C4-2B (cell line): Measurements from ENCODE around the gene SESN1.

Experiments
- ZFX ChIP-seq: fragments of 450-650 bp; IDR thresholded peaks from 2 replicates; pipeline ENCODE4 v1.6.1; 2017
- TF ChIP-seq, protein P1 (sequence below): fragments of 450-650 bp; conservative IDR thresholded peaks from 2 replicates; pipeline ENCODE4 v1.5.1; 2017; ENCODE audit warnings: mild to moderate bottlenecking

DNA sequence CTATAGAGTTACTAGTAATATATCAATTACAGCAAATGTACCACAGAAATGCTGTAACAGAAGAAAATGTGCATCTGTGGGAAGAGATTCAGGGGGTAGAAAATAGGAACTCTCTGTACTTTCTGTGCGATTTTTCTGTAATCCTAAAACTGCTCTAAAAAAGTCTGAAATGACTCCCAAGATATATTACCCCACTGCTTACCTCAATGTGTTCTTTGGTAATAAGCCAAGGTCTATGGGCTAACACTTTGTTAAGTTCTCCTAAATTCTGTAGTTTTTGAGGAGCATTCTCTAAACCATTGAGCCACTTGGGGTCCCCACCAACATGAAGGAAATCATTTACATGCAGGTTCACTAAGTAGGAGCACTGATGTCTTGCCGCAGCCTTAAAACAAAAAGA, 94.4 kb downstream of the SESN1 start:
- TF ChIP-seq, protein P1, sequence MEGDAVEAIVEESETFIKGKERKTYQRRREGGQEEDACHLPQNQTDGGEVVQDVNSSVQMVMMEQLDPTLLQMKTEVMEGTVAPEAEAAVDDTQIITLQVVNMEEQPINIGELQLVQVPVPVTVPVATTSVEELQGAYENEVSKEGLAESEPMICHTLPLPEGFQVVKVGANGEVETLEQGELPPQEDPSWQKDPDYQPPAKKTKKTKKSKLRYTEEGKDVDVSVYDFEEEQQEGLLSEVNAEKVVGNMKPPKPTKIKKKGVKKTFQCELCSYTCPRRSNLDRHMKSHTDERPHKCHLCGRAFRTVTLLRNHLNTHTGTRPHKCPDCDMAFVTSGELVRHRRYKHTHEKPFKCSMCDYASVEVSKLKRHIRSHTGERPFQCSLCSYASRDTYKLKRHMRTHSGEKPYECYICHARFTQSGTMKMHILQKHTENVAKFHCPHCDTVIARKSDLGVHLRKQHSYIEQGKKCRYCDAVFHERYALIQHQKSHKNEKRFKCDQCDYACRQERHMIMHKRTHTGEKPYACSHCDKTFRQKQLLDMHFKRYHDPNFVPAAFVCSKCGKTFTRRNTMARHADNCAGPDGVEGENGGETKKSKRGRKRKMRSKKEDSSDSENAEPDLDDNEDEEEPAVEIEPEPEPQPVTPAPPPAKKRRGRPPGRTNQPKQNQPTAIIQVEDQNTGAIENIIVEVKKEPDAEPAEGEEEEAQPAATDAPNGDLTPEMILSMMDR = no peak
- TF ChIP-seq ZFX = no peak
